BJ (cell line): ENCODE results near the gene TMEM176A. TPM values are rescaled to one million over a fixed set of nuclear protein-coding genes. Genes with fewer than 3 reads are reported as not detected.

Source experiments
- CTCF ChIA-PET: fragments of 350-600 bp; formaldehyde crosslinking; extraction: SDS; loops from one replicate; lab custom pipeline; 2021; ENCODE audit warnings: antibody characterized with exemption, inconsistent platforms; lab: Yijun Ruan, JAX
- POLR2A ChIA-PET: fragments of 300-600 bp; sonication (Branson Sonifier 250); formaldehyde crosslinking; extraction: SDS; loops from one replicate; lab custom pipeline; 2021; ENCODE audit warnings: antibody characterized with exemption; lab: Charles Lee
- DNase-seq: peaks from one replicate; pipeline ENCODE4 v3.0.0-alpha.2; 2011; ENCODE audit warnings: low read depth
- H3K27me3 ChIP-seq: 2 replicates; pipeline ENCODE4 v1.6.0; 2011; ENCODE audit warnings: low read length; ENCODE audit not compliant: control insufficient read depth, insufficient read depth
- H3K36me3 ChIP-seq: 2 replicates; pipeline ENCODE4 v1.5.1; 2011; ENCODE audit warnings: low read length; ENCODE audit not compliant: control insufficient read depth, insufficient read depth
- H3K4me3 ChIP-seq: 2 replicates; pipeline ENCODE4 v1.5.1; 2011; ENCODE audit warnings: low read depth, mild to moderate bottlenecking, control low read depth, low read length
- polyA plus RNA-seq: library from polyadenylated mRNA; depleted of rRNA; stranded (reverse); fragments of >200 nt; gene quantifications from 2 replicates; pipeline ENCODE4 v1.2.3, GENCODE V29; 2011
- TF ChIP-seq, protein P1 (sequence below): IDR thresholded peaks from 2 replicates; pipeline ENCODE4 v1.5.1; 2011; ENCODE audit warnings: low read depth, mild to moderate bottlenecking, control low read depth, inconsistent platforms, low read length, moderate library complexity; ENCODE audit not compliant: insufficient read depth

The TMEM176A gene
- polyA plus RNA-seq, 1 experiment, result not detected

DNA sequence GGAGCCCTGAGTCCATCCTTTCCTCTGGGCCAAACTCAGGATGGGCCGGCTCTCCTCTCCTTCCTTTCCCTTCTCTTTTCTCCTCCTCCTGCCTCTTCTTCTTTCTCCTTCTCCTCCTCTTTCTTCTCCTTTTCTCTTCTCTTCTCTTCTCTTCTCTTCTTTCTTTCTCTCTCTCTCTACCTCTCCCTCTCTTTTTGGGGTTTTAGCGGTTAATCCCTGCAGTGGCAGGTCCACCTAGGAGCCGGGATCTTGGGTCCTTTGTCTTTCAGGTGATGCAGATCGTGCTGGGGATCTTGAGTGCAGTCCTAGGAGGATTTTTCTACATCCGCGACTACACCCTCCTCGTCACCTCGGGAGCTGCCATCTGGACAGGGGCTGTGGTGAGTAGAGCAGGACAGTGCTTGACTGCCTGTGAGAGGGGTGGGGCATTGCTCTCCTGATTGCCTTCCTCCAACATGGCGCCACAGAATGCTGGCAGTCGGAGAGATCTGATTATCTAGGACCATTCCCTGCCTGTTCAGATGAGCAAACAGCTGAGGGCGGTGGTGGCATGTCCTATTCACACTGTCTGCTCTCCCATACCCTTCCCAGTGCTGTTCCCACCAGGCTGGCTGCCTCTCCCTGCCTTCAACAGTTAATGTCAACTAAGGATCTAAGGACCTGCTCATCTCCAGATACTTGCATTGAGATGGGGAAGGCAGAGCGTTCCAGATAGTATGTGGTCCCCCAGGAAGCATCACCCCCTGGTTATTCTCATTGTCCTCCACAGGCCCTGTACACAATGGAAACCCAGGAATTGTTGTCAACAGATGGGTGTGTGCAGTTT, 1.6 kb downstream of the TMEM176A start:
- H3K4me3 ChIP-seq, result no peak overlapping the region
- TF ChIP-seq, protein P1, sequence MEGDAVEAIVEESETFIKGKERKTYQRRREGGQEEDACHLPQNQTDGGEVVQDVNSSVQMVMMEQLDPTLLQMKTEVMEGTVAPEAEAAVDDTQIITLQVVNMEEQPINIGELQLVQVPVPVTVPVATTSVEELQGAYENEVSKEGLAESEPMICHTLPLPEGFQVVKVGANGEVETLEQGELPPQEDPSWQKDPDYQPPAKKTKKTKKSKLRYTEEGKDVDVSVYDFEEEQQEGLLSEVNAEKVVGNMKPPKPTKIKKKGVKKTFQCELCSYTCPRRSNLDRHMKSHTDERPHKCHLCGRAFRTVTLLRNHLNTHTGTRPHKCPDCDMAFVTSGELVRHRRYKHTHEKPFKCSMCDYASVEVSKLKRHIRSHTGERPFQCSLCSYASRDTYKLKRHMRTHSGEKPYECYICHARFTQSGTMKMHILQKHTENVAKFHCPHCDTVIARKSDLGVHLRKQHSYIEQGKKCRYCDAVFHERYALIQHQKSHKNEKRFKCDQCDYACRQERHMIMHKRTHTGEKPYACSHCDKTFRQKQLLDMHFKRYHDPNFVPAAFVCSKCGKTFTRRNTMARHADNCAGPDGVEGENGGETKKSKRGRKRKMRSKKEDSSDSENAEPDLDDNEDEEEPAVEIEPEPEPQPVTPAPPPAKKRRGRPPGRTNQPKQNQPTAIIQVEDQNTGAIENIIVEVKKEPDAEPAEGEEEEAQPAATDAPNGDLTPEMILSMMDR, result no peak
- ChIA-PET CTCF (no interaction called here), POLR2A (no interaction called here)
- no peak for DNase-seq
- H3K27me3 ChIP-seq, result peaks cover 11% of the 10 kb centered on the region; the same call in 1 of the 2 replicates
- no peaks in the 10 kb centered on the region for H3K36me3 ChIP-seq

GRCh38 chr7:150803161-150803860, 2.7 kb downstream of the TMEM176A start:
- H3K4me3 ChIP-seq, result no peak overlapping the region
- peaks cover 11% of the 10 kb centered on the region; the same call in 1 of the 2 replicates for H3K27me3 ChIP-seq
- ChIA-PET CTCF (no interaction called here), POLR2A (no interaction called here)
- TF ChIP-seq, protein P1, result no peak
- H3K36me3 ChIP-seq, result no peaks in the 10 kb centered on the region
- no peak for DNase-seq

GRCh38 chr7:150804802-150805201, 4.2 kb downstream of the TMEM176A start:
- TF ChIP-seq, protein P1, result no peak
- CTCF ChIA-PET, result no interaction called here
- POLR2A ChIA-PET, result no interaction called here
- no peak for DNase-seq
- Histone ChIP-seq H3K36me3 (no peaks in the 10 kb centered on the region), H3K27me3 (peaks cover 11% of the 10 kb centered on the region; the same call in 1 of the 2 replicates), H3K4me3 (no peak overlapping the region)

GRCh38 chr7:150805864-150806263, 5.3 kb downstream of the TMEM176A start:
- H3K27me3 ChIP-seq, result peaks cover 4% of the 10 kb centered on the region; the same call in 1 of the 2 replicates
- CTCF ChIA-PET, result no interaction called here
- no peak overlapping the region for H3K4me3 ChIP-seq
- no peaks in the 10 kb centered on the region for H3K36me3 ChIP-seq
- no peak for DNase-seq
- POLR2A ChIA-PET, result no interaction called here
- TF ChIP-seq, protein P1, result no peak

- POLR2A ChIA-PET, result no interaction called here
- H3K27me3 ChIP-seq, result peaks cover under 1% of the 10 kb centered on the region; the same call in 1 of the 2 replicates
- H3K4me3 ChIP-seq, result no peak overlapping the region
- CTCF ChIA-PET, result no interaction called here
- no peak for DNase-seq
- no peaks in the 10 kb centered on the region for H3K36me3 ChIP-seq
- TF ChIP-seq, protein P1, result no peak
These were observed 5.9 kb downstream of the TMEM176A start for GRCh38 chr7:150806454-150806853.
